ENCODE data around the gene YTHDC2.

- TF ChIP-seq BHLHE40 (IDR thresholded peaks at IDR 0.05; ENCODE audit: borderline replicate concordance) (no peak), SUZ12 (IDR thresholded peaks at IDR 0.05) (no peak), FOXA1 (IDR thresholded peaks at IDR 0.05) (no peak), LEF1 (IDR thresholded peaks at IDR 0.05; ENCODE audit: borderline replicate concordance) (no peak), SP1 (IDR thresholded peaks at IDR 0.05) (no peak), ARNT (IDR thresholded peaks at IDR 0.05) (no peak)
These were observed 39.3 kb upstream of the YTHDC2 start for GRCh38 chr5:113474100-113474728.

All from HEK293T (cell line).